Measurements from ENCODE around the gene PNP. TPM values are rescaled to one million over a fixed set of nuclear protein-coding genes. Genes with fewer than 3 reads are reported as not detected.

The PNP gene
- total and polyA plus RNA-seq, 2 donors (not counting 3 experiments of a cell fraction or from before 2014, with no cell fraction given): 245 to 271 TPM

DNA sequence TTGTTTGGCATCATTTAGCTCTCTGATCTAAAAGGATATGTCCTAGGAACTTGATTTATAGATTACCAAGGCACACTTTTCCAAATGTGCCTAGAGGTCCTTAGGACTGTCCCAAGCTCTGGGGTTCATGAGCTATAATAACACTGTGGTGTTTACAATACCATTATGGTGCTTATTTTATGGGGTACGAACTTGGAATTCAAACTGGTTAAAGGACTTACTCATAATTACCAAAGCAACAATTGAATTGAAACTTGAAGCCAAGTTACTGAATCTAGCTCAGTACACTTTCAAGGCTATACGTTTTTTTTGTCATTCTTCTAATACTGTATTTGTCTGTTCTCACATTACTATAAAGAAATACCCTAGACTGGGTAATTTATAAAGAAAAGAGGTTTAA is 46.3 kb upstream of the PNP start:
- POLR2A ChIA-PET: interaction anchor here (0.6 to 1.5 kb wide), 2 partner anchors 27 to 32 kb away, joined by 3 to 4 read pairs; partner anchors contain the start of gene APEX1
- Histone ChIP-seq H3K79me2 (ENCODE audit: control insufficient read depth, insufficient read depth, low read length) (no peaks in the 10 kb centered on the region), H3K4me3 (replicated peaks in 1 of 3; ENCODE audit: insufficient read depth in 1 of 3, low read depth in 1 of 3, low read length in 3 of 3) (no peak overlapping the region), H3K9ac (replicated peaks; ENCODE audit: extremely low read depth, insufficient read depth, low read length) (no peak overlapping the region), H3K4me2 (ENCODE audit: insufficient read depth, low read length) (no peak overlapping the region), H4K20me1 (replicated peaks; ENCODE audit: control insufficient read depth, extremely low read depth, insufficient read depth, low read length) (no peaks in the 10 kb centered on the region), H2AFZ (ENCODE audit: low read depth, low read length) (no peak overlapping the region), H3K27me3 (ENCODE audit: control insufficient read depth in 2 of 2, insufficient read depth in 2 of 2, low read length in 2 of 2) (no peaks in the 10 kb centered on the region), H3K9me3 (replicated peaks; ENCODE audit: control insufficient read depth, insufficient read depth, low read length) (no peaks in the 10 kb centered on the region), H3K36me3 (ENCODE audit: control insufficient read depth in 2 of 2, extremely low read depth in 1 of 2, insufficient read depth in 2 of 2, low read length in 2 of 2) (no peaks in the 10 kb centered on the region), H3K27ac (ENCODE audit: insufficient read depth, low read depth, low read length) (no peak overlapping the region), H3K9me1 (replicated peaks; ENCODE audit: control insufficient read depth, extremely low read depth, insufficient read depth, low read length) (no peaks in the 10 kb centered on the region), H3K4me1 (ENCODE audit: control insufficient read depth, extremely low read depth, insufficient read depth, low read length) (peaks cover 9% of the 10 kb centered on the region)
- FAIRE-seq (no peak), DNase-seq (ENCODE audit: low read depth, low spot score) (no peak)
- no TSS peak for BruUV-seq (replicated peaks)
- intact Hi-C loops (cut with micrococcal nuclease): no loop called here
- CTCF ChIA-PET: interaction anchor here (3.3 kb wide), 1 partner anchor 8 kb away, joined by 30 read pairs; the partner anchor contains the start of gene TEP1
- TF ChIP-seq, protein P1, sequence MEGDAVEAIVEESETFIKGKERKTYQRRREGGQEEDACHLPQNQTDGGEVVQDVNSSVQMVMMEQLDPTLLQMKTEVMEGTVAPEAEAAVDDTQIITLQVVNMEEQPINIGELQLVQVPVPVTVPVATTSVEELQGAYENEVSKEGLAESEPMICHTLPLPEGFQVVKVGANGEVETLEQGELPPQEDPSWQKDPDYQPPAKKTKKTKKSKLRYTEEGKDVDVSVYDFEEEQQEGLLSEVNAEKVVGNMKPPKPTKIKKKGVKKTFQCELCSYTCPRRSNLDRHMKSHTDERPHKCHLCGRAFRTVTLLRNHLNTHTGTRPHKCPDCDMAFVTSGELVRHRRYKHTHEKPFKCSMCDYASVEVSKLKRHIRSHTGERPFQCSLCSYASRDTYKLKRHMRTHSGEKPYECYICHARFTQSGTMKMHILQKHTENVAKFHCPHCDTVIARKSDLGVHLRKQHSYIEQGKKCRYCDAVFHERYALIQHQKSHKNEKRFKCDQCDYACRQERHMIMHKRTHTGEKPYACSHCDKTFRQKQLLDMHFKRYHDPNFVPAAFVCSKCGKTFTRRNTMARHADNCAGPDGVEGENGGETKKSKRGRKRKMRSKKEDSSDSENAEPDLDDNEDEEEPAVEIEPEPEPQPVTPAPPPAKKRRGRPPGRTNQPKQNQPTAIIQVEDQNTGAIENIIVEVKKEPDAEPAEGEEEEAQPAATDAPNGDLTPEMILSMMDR (IDR thresholded peaks at IDR 0.05; ENCODE audit: extremely low read depth in 1 of 2, insufficient read depth in 1 of 2, low read depth in 1 of 2, low read length in 2 of 2): no peak
- TF ChIP-seq JUN (IDR thresholded peaks at IDR 0.05; ENCODE audit: borderline replicate concordance, insufficient read depth, insufficient read length, low read depth) (no peak), MYC (IDR thresholded peaks at IDR 0.05; ENCODE audit: low read depth, low read length) (no peak), GATA2 (IDR thresholded peaks at IDR 0.05; ENCODE audit: insufficient read depth, insufficient read length, low read depth, low read length) (no peak), POLR2AphosphoS5 (IDR thresholded peaks at IDR 0.05; ENCODE audit: insufficient read depth, low read depth, low read length) (no peak), FOS (IDR thresholded peaks at IDR 0.05; ENCODE audit: borderline replicate concordance, insufficient read depth, low read length) (no peak), EZH2 (IDR thresholded peaks at IDR 0.05; ENCODE audit: borderline replicate concordance, low read depth, low read length, severe bottlenecking) (no peak), POLR2A (IDR thresholded peaks at IDR 0.05; ENCODE audit: low read depth, low read length) (no peak)
- TF ChIP-seq, protein P2, sequence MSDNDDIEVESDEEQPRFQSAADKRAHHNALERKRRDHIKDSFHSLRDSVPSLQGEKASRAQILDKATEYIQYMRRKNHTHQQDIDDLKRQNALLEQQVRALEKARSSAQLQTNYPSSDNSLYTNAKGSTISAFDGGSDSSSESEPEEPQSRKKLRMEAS (IDR thresholded peaks at IDR 0.05; ENCODE audit: insufficient read depth, insufficient read length): no peak
- dilution Hi-C loops (cut with MboI; ENCODE audit: extremely low pct_ligation_motif_present, low sequenced_read_pairs): no loop called here
